NCI-H526 treated with DMSO at 0.1 percent for 48 hours (cell line): ENCODE measurements around the gene TSPAN12.
"Not testable (repeated sequence)": the region's sequence is repeated elsewhere in the genome, so short reads cannot be mapped to it uniquely, and the experiment has no call there.

ENCODE experiments used
- DNase-seq: peaks from one replicate; lab custom pipeline; 2025; lab: John Stamatoyannopoulos, UW

Gene TSPAN12, protein sequence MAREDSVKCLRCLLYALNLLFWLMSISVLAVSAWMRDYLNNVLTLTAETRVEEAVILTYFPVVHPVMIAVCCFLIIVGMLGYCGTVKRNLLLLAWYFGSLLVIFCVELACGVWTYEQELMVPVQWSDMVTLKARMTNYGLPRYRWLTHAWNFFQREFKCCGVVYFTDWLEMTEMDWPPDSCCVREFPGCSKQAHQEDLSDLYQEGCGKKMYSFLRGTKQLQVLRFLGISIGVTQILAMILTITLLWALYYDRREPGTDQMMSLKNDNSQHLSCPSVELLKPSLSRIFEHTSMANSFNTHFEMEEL

DNA sequence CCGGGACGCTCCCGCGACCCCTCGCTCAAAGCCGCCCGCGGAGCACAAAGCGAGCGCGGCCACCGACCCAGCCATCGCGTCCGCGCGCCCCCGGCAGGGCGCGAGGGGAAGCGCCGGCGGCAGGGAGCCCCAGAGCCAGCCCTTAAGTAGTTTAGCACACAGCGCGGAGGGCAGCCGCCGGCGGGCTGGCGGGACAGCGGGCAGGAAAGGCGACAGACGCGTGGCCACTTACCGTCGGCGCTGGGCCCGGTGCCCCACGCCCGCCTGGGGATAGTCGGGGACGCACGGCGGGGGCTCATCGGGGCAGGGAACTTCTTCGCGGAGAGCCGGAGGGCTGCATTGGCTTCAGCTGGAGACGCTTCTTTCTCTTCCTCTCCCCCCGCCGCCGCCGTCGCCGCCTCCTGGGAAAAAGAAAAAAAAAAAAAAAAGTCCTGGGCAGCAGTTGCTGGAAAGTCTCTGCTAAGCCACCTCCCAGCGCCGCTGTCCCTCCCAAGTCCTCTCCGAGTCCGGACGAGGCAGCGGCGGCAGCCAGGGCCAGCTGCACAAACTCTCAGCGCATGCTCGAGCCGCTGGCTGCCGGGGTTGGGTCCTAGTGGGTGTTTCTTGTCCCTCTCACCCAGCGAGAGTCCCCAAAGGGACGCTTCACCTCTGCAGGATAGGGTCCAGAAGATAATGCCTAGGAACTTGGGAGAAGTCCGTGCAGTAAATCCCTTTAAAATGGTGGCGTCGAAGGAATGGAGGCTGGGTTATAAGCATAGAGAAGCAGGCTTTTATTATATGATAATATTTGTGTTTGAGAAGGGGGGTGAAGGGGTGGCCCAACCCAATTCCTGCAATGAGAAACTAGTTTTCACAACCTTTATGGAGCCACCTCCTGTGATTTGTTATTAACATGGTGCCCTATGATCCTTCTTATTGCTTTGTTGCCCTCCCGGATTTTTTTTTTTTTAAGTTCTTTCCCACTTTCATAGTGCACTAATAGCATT, at the start of gene TSPAN12:
Gene TSPAN12, minus strand, starts transcription at position 557 of the 986 bp plus-strand sequence. CDS start 1,381 bp downstream, outside the sequence.
- DNase-seq, result peak; percentile 88

DNA sequence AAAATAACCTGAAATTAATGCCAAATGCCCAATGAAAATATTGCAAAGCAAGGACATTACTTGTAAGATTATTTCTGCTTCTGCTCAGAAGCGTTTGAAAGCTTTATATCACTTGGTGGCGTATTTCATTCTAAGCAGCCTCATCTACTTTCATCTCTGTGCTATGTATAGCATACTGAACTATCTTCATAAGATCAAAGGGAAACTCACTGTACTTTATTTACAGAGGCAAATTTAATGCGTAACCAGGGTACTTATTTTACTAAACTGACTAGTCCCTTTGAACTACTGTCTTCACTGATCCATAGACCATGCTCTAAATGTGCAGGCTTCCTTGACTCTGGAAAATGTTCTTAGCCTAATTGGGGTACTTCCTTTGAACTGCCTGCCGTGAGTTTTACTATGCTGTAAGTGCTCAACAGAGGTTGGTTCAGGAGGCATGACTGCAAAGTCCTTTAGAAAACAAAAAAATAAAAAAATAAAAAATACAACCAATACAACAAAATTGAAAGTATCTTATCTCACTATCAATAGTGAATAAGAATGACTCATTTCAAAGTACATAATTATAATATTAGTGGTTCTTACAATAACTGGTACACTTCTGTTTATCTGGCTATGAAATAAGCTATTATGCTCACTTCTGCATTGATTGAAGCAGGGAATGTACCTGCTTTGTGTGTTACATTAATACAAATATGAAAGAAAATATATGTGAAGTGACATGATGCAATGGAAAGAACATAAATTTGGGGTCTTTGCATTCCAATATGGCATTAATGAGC, 41.0 kb upstream of the TSPAN12 start:
- peak; percentile 100 for DNase-seq

DNA sequence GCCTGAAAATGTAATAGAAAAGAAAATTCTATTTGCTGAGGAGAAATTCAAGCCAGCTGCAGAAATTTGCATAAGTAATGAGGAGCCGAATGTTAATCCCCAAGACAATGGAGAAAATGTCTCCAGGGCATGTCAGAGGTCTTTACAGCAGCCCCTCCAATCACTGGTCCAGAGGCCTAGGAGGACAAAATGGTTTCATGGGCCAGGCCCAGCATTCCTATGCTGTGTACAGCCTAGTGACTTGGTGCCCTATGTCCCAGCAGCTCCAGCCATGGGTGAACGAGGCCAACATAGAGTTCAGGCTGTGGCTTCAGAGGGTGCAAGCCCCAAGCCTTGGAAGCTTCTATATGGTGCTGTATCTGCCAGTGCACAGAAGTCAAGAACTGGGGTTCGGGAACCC, 37.3 kb upstream of the TSPAN12 start:
- DNase-seq, result not testable (repeated sequence)

DNA sequence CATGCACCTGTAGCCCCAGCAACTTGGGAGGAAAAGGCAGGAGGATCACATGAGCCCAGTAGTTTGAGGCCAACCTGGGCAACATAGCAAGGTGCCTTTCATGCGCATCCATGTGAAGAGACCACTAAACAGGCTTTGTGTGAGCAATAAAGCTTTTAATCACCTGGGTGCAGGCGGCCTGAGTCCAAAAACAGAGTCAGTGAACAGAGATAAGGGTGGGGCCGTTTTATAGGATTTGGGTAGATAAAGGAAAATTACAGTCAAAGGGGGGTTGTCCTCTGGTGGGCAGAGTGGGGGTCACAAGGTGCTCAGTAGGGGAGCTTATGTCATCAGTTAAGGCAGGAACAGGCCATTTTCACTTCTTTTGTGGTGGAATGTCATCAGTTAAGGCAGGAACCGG, 27.7 kb upstream of the TSPAN12 start:
- not testable (repeated sequence) for DNase-seq

DNA sequence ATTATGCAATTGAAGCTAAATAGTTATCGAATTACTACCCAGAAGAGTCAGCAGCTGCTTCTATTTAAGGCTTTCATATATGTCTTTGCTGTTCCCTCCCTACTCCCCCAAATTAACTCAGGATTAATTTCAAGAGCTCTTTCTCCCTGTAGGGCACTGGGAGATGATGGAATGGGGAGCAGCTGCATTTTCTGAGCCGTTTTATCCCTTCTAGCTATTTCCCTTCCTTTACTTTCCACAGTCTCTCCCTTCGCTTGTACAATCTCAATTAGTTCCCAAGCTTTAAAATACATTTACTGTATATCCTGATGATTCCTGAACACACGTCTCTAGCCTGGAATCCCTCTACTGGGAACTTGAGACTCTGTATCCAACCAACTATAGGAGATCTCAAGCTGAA, 19.8 kb upstream of the TSPAN12 start:
- no peak for DNase-seq

DNA sequence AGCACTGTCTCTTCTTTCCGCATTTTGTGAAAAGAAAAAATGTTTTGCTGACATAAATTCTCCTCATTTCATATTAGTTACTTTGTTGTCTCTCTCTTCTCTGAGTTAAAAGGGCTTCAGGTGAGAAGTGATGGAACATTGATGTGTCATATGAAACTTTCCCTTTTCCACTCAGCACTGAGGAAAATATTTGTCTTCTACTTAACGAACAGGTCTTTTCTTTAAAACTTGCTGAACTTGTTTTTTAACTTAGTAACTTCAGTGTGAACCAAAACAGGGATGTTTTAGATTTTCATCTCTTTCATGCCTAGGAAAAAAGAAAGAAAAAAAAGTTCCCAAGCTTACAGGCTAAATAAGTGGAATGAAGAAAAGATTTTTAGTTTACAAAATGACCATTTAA, 19.0 kb upstream of the TSPAN12 start:
- DNase-seq, result no peak

DNA sequence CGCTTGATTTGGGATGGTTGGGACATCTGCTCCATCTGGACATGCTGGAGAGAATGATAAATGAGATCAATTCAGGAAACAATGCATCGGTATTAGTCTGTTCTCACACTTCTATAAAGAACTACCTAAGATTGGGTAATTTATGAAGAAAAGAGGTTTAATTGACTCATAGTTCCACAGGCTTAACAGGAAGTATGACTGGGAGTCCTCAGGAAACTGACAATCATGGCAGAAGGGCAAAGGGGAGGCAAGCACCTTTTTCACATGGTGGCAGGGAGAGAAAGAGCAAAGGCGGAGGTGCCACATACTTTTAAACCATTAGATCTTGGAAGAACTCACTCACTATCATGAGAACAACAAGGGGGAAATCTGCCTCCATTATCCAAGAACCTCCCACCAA, 16.8 kb upstream of the TSPAN12 start:
- no peak for DNase-seq

DNA sequence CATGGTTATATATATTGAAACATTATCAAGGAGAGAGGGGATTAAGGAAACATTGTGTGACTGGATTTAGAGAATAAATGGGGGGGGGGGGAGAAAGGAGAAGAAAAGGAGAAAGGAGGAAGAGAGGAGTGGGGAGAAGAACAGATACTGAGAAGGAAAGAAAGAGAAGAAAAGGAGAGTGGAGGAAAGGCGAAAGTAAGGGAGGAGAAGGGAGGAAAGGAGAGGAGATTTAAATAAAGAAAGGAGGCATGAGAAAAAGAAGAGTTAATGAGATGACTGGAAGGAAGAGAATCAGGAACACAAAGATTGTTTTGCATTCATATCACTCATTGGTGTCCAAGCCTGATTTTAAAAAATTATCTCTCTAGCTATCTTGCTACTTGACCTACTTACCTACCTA, 16.1 kb upstream of the TSPAN12 start:
- no peak for DNase-seq

DNA sequence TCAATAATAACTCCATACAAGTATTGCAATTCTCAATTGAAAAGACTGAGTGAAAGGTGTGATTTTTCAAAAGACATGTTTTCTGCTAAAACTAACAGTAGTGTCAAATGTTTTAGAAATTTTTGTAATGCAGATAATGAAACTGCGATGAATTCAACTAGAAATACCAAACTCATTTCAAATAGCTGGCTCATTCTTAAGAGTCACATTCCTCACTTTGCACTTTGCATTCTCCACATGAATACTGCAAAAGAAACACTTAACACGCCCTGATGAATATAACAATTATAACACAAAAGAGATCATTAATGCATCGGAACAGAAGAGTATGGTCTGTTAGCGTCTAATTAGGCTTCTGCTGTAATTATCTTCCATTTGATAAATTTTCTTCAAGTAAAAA, 15.5 kb upstream of the TSPAN12 start:
- no peak for DNase-seq

DNA sequence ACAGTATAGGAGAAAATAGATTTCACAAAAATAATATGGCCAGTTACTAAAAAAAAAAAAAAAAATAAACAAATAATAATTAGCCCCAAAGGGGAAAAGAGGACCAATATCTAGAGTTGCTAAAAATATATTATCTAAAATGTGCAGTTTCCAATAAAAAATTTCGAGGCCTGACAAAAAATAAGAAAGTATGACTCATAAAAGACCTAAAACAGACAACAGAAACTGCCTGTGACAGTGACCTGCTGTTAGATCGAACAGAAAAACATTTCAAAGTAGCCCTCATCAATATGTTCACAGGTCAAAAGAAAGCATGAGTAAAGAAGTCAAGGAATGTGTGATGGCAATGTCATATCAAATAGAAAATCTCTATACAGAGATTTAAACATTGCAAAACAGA, 11.8 kb upstream of the TSPAN12 start:
- no peak for DNase-seq

DNA sequence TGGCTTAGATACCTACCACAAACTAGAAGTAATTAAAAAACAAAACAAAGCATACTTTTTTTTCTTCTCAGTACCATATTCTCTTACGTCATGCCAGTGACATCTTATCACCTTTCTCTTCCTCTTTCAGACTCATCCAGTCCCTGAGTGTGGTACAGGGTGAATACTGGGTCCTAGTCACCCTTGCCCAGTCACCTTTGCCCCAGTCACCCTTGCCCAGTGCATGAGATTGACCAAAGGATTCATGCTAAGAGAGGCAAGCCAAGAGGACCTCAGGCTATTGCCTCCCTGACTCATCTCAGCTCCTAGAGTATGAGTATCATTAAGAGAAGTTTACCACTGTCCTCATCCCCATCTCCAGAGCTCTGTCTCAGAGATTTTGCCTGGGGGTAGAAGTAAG, 10.0 kb upstream of the TSPAN12 start:
- no peak for DNase-seq

DNA sequence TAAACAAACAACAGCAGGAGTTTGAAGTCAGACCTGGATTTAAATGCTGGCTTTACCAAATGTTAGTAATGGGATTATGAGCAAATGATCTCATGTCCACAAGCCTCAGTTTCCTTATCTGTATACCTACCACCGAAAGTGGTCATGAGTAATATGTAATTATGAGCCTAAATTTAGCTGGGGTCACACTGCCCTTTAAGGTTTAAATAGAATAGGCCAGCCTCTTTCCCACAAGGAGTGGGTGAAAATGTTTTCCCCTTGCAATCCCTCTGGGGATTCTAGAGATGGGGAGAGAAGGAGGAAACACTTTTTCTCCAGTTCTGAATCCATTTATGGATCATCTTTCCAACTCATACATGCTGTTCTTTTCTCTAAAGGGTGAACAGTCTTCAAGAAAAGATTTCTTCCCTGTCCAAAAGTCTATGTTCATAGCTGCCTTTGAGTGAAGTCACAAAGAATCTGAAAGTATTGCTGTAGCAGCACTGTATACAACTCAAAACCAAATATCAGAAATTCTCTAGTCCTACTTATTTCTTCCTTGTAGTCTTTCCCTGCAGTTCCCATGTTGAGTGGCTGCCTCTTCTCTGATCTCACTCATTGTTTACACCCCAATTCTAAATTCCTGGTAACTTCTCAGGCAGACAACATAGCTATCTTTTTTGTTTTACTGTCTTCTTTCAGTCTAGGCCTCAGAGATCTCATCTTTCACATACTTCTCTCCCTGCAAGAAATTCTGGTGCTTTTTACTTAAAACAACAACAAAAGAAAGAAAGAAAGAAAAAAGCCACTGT, 7.4 kb upstream of the TSPAN12 start:
- no peak for DNase-seq

DNA sequence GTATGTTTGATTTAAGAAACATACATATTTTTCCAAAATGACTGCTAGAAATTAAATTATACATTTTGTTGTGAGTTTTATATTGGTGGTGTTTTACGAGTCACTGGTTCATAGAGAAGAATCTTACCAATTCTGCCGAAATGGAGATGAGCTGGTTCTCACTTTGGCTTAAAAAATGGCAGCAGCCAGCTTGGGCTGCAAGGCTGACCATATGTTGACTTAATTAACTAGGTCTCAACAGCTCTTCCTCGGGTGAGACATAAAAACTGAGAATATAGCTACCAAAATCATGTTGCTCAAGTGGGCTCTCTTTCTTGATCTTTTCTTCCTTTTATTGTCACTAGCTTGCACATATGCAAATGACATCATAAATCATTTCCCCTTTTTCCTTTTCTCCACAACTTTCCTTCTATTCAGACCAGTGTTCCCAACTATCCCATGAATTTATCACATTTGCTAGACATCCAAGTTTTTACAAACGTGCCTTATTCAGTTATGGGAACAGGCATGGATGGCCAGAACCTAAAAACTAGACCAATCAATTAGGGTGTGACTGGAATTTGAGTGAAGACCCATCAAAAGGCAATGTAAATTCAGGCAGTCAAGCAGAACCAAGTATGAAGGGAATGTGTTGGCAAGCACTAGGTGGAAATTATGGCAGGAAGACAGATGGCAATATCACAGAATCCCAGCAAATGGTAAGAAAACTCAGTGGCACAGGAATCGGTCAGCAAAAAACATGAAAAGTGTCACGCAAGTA, 6.4 kb upstream of the TSPAN12 start:
- peak; percentile 30 for DNase-seq

DNA sequence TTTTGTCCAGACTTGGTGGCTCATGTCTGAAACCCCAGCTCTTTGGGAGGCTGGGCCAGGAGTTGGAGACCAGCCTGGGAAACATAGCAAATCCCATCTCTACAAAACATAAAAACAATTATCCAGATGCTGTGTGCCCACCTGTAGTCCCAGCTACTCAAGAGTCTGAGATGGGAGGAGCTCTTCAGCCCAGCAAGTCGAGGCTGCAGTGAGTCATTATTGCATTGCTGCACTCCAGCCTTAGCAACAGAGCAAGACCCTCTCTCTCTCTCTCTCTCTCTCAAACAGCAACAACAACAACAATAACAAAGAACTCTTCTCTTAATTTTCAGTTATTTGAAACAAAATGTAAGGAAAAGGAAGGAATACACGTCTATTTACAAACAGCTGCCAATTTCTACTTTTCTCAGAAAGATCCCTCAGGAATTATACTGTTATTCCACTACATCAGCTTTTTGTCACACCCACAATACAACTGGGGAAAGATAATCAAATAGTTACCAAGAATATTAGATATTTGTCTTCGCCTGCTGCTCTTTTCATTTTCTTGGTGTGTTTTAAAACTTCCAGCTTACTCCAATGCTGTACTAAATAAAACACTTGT, 5.1 kb upstream of the TSPAN12 start:
- DNase-seq, result no peak

DNA sequence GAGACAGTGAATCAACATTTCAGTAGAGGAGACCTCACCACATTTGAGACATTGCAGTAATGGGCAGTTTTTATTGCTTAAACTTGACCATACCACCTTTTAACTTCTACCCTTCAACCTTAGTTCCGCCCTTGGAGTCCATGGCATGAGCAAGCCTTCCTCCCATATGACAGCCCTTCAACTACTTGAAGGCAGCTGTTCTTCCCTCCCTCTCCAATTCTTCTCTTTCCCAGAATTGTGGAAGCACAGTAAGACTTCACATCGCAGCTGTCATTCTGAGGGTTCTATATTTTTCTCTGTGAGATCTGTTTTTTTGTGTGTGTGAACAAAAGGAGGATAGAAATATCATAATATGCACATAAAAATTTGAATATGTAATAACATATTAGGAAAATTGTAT, 2.2 kb upstream of the TSPAN12 start:
- no peak for DNase-seq

DNA sequence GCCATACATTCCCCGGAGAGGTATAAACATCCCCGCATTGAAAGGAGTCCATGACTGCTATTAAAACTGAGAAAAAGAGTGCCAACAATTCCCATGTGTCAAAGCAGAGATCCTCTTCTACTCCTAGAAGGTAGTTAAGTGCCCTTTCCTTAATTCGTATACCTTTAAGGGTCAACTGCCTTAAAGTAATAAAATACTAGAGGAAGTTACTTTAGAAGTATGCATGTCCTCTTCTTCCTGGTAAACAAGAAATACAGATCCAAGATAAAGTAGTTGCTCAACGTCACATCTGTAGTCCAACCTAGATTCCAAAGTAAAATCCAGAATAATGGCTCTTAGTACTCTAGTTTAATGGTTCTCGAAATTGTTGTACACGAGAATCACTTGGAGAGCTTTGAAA, 1.5 kb upstream of the TSPAN12 start:
- no peak for DNase-seq

DNA sequence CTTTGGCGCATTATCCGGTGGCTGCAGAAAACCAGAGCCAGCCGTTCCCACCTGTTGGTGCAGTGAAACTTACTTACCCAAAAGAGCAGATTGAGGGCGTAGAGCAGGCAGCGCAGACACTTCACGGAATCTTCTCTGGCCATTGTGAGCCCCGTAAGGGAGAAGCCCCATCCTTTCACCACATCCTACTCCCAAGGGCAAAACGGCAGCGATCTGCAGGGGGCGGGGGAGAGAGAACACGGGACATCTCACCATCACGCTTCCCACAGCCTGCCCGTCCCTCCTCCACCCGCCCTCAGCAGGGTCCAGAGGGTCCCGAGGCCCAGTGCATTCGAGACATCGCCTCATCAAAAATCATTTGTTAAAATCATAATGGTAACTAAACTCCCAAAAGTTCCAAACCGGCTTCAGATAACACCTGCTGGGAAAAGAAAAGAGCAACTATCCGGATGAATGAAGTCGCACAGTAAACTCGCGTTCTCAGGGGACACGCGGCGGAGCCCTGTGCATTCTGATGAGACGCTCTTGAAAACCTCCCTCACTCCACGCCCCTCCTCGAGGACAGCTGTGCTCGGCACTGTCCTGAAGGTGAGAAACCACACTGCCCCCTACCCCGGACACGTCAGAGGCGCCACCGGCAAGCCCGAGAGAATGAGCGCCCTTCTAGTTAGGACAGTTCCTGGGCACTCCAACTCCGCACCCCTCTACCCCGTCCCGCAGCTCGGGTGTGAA, 1.2 kb downstream of the TSPAN12 start:
- DNase-seq, result peak; percentile 70

DNA sequence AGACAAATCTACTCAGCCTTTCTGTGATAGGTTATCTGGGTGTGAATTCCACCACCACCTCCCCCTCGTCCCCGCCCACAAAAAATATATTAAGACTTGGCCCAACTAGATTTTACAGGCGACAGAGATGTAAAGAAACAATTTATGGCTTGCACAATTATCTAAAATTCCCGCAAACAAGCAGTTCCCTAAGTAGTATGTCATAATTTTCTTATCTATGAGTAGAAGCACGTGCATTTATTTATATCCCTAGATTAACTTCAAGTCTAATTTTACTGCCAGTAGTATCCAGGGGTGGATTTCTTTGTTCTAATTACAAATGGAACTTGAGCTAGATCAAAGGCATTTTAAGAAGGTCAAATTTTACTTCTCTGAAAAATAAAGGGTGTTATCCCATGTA, 1.7 kb downstream of the TSPAN12 start:
- no peak for DNase-seq

DNA sequence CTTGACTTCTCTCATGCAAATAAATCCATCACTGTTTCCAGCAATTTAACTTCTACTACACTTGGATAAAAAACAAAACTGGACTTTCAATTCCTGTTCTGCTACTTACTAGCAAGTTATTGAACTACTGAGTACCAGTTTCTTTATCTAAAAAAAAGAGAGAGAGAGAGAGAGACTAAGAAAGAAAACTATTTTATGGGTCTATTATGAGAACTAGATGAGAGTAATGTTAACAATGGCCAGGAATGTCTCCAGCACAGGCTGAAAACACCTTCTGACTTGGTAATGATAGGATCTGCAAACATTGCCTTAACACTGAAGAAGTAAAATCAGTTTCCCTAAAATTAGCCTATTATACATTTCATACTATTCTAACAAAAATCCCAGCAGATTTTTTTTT, 5.2 kb downstream of the TSPAN12 start:
- DNase-seq, result no peak

DNA sequence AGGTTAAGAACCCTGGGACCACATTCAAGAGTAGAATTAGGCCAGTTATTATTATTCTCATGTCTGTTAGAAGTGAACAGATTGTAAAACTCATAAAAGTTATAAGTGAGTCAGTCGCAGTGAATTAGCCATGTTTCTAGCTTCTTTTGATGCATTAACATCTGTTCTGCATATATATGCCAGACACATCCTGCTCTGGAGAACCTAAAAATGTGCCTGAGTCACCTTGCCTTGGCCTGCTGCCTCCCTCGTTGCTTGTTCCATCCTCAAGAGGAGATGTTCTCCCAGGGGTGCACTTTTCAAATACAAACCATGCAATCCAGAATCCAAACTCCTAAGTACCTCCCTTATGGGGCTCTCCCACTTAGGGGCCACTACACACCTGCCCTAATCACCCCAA, 14.8 kb downstream of the TSPAN12 start:
- no peak for DNase-seq
